Iris pigment epithelial cell (primary cell): ENCODE measurements around the gene GPRIN3.
A peak's percentile ranks its signal among the peaks of the same experiment; 100 is the strongest.
"Not testable (repeated sequence)": the region's sequence is repeated elsewhere in the genome, so short reads cannot be mapped to it uniquely, and the experiment has no call there.

Experiments
- DNase-seq: peaks from one replicate; pipeline ENCODE4 v3.0.0-alpha.2; 2011; ENCODE audit warnings: low read depth

Gene GPRIN3

DNA sequence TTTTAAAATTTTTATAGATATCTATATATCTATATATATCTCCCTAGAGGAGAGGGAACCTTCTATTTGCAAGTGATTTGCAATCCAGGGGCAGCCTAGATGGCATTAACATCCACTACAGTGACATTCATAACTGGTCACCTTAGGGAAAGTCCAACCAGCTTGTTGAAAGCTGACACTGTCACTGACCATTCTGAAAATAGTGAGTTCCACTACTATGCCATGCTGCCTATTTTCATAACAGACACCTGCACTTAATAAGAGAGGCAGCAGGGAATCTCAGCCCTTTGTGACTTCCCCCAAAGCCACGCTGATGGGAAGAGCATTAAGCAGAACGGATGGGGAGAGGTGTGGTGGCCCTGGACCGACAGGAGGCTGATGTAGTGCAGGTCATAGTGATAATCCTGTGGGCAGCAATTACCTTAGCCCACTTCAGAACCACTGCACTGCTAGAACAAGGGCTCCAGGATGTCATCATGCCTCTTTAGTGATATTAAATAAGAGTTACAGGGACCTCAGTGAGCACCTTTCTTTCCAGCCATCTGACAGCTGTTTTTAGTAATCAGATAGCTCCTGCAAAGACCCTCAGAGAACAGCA is 51.3 kb downstream of the GPRIN3 start:
- no peak for DNase-seq

DNA sequence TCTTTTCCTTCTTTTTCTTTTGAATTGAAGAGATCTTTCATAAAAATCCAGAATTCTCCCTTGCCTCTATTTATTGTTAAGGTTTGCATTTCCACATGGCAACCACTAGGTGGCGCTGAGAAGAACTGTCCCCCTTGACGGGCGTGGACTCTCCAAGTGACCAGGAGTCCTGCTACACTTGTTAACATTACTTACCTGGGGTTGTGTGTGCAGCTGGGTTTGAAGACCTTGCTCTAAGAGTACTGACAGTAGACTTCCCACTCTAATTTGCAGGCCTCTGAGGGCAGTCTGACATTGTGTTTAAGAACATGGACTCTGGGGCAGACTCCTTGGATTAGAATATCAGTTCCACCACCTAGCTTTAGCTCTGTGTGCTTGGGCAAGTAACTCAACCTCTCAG is 52.8 kb downstream of the GPRIN3 start:
- peak; percentile 18 for DNase-seq

DNA sequence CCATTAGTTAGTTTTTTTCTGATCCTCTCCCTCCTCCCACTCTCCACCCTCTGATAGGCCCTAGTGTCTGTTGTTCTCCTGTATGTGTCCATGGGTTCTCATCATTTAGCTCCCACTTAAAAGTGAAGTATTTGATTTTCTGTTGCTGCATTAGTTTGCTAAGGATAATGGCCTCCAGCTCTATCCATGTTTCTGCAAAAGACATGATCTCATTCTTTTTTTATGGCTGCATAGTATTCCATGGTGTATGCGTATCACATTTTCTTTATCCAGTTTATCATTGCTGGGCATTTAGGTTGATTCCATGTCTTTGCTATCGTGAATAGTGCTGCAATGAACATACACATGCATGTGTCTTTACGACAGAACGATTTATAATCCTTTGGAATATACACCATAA is 53.3 kb downstream of the GPRIN3 start:
- not testable (repeated sequence) for DNase-seq

DNA sequence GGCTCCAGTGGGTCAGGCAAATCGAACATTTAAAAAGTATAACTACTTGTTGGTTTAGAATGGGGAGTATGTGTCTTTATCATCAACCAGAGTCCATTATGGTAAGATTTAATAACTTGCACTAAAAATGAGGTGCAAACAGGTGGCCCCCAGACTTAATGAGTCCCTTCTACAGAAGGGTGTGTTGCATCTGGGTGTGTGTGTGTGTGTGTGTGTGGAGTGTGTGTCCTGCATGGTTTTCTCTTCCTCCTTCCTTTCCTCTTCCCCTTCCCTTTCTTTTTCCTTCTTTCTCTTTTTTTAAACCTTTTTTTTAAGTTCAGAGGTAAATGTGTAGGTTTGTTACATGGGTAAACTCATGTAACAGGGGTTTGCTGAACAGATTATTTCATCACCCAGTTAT is 53.7 kb downstream of the GPRIN3 start:
- no peak for DNase-seq

DNA sequence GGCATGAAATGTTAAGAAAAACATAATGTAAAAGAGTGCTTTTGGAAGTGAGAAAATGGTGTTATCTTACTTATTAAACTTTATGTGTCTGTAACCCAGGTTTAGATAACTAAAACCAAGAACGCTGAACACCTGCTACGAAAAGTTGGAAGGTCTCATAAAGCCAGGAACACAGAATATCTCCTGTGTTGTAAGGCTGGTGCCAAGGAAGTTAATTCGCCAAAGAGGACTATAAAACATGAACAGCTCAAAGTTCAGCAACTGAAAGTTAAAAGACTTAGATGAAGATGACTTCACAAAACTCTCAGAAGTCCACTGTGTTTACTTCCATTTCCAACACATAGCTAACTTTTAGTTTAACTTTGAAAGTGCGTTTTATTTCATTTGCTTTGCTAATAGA is 54.3 kb downstream of the GPRIN3 start:
- DNase-seq: no peak

DNA sequence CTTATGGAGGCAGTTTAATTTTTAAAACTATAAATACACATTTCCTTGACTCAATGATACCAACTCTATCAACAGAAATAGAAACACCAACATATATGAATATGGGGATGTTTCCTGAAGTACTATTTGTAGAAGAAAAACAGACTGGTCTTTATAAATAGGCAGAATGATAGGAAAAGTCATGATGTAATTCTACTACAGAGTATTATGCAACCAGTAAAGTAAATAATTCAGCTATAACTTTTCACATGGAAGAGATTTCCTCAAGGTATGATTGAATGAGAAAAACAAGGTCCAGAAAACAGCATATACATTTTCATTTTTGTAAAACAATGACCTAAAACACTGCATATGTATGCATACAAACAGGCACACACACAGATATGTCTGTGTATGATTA is 56.2 kb downstream of the GPRIN3 start:
- no peak for DNase-seq

DNA sequence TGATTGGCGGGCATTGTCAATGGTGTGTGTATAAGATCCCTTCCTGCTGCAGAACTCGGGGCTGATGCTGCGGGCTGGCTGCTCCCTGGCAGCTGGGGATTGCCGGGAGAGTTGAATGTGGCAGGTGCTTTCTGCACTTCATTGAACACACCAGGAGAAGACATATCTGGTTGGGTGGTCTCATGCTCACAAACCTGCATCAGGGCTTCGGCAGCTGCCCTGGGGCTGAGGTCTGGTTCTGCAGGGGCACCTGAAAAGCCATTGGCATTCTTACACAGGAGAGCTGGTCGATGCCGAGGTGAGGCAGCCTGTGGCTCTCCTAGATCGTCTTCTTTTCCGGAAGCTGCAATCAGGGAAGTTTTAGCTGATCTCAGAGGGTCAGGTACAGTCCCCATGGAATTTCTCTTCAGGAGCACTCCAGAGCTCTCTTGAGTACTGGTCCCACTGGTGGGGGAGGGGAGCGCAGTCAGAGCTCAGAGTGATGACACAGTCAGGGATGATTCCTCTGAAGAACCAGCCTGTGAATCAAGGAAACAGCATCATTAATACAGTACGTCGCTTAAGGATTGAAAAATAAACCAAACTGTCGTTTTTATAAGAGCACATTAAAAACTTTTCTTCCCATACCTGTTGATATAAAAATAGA is 57.8 kb downstream of the GPRIN3 start:
- DNase-seq: no peak

DNA sequence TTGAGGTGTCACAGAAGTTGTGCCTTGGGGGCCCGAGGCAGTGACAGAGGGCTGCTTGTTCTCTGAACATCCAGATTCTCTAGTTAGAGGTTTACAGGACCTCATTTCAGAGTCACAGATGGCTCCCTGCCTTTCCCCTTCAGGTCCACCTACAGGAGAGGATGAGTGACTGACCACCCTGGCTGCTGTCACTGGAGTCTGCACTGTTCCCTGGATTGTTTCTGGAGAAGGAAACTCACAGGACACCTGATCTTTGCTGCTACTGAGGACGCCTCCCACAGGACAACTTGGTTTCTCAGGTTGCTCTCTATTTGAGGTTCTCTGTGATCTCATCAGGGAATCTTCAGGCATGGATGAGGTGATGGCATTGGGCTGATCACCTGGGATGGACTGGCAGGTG is 58.3 kb downstream of the GPRIN3 start:
- DNase-seq: no peak

DNA sequence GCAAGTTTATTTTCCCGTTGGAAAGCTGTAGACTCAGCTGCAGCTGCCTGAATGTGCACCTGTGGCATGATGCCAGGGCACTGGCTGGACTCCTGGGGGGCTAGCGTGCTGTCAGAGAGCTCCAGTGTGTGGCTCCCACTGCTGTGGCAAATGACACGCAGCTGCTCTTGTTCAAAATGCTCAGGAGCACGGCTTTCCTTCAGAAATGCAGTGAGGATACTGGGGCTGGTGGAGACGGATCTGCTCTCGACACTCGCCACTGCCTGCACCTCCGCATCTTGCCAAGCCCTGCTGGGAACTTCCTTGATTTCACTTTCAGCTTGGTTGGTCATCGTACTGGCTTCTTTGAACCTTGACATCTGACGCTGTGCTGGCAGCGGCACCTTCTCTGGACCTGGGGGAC is 58.7 kb downstream of the GPRIN3 start:
- no peak for DNase-seq

DNA sequence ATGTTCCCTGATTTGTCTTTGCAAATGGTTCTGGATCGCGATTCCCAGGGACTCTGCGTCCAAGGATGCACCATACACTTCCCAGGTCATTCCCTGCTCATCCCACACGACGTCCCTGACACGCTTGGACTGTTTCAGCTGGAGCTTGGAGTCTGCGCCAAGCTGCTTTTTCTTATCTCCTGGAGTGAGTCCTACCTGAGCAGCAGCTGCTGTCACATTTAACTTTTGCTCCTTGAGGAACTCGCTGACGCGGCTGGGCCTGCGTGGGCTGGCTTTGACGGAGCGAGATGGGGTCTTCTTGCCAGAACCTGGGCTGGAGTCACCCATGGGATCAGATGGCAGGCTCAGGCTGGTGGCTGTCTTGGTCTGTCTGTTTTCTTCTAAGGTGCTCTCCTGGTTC is 59.6 kb downstream of the GPRIN3 start:
- DNase-seq: no peak

DNA sequence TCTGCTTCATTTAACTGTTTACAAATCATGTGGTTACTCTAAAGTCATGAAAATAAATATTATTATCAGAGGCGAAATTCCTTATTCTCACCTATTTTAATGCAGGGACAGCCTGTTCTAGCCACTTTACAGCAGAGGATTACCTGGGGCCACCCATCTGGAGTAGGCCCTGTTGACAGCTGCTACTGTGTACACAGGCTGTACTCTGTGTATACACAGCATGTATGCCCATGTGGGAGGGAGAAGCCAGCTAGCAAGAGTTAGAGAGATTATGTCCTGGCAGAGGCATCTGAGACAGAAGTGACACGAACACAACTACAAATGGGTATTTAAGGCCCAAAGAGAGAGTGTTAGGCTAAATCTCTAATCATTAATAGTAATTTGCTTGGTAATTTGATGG is 62.1 kb downstream of the GPRIN3 start:
- DNase-seq: no peak

DNA sequence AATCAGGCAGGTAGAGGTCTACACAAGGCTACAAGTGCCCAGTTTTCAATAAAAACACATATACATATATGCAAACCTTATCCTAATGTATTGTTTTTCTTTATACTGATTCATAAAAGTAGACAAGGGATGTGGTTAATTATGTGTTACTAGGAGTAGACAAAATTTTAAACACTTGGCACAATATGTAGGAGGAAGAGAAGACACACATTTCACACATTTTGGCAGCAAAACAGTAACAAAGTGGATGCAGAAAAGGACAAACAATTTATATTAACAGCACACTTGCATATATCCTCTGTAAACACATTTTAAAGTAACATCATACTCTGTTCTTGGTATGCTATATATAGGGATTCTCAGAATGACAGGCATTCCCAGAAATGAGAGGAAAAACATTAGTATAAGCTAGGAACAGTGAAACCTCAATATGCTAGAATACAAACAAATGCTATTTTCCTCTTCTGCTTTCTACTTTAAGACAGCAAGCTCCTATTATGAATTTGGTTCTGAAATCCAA is 63.8 kb downstream of the GPRIN3 start:
- DNase-seq: no peak

DNA sequence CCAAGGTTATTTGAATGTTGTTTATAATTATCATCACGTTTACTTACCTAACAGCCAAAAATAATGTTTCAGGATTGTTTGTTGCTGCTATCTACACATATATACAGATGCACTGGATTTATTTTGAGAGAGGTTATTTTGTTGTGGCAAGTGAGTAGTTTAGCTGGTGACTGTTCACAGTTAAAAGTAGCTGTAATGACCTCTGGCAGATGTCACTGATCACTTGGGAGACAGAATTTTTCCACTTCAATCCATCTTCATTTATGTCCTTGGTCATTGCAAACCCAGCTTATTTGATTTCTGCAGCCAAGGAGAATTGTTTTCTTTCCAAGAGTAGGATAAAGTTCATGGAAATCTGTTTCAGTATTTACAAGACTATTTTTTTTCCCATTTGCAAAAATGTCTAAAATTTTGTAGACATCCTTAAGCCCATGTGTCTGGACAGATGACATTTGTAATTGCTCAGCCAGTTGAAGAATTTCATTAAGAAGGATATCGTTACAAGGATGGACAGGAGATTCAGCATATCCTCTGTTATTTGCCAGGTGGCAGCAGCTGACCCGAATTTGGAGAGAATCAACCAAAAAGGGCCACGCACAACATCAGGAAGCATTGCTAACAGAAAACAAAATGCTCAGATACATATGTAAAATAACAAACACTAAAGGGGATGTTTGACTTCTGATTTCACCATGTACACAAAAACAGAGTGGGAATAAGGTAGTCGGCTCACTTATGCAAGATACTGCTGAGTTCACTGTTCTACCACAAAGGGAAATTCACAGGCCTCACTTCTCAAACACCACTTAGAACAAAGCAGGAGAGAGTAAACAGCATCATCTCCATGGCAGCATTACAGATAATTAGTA is 64.5 kb downstream of the GPRIN3 start:
- no peak for DNase-seq

DNA sequence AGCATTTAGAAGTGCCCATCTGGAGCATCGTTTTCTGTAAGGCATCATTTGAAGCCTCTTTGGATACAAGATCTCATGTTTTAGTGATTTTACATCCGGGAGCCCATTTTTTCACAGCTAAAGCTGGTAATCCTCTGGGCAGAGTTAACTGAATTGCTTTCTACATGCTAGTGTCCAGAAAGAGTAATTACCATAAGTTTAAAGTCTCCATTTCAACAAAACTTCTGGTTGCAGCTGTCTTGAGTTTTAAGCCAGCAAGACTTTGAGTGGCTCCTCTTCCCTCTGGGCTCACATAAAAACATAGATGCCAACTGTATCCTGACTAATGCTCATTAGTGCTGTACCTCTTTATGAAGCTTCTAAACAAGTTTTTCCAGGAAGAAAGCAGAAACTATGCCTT is 65.4 kb downstream of the GPRIN3 start:
- DNase-seq: no peak

DNA sequence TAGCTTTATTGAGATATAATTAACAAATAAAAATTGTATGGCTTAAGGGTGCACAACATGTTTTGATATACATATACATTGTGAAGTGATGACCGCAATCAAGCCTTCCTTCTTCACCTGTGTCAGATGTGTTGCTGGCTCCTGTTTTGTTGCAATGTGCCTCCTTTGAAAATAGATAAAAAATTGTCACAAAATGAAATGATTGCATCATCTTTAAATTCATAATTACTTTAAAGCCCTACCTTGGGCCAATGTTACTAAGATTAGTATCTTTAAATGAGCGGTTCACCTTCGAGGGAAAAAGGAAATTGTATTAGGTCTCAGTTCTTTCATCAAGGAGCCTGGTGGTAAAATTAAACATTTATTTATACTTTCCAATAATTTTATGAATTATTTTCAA is 77.3 kb downstream of the GPRIN3 start:
- no peak for DNase-seq

DNA sequence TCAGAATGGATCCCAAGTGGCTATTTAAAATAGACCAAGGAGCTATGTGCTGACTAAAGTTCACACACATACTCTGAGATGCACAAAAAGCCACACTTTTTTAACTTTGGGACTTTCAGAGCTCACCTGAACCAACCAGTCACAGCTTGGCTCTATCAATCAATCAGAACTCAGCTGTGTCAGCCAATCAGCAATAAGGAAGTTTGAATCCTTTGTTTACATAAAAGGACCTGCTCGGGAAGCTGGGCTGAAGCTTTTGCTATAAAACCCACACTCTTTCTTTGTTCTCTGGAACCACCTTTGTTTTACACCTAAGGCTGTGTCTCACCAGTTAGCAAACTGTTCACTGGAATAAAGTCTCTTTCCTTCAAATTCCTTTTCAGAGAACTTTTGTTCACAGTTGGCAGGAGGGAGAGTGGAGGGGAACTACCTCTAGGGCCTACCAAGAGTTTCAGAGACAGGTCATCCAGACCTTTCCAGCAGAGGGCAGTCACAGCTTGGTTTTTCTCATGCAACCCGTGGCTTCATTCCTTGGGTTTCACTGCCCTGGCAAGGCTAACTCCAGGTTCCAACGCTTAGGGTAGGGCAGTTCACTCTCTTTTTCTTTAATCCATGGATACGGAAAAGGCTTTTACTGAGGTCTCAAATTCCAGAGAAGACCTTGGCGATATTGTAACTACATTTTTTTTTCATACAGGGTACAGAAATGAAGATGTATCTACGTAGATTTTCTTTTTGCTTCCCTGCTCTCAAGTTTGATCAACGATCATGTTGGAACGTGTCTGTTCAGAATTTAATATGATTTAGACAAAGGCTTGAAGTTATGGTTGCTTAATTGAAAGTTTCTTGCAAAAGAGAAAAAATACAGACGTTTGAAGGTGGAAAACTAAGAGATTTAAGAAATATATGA is 80.7 kb downstream of the GPRIN3 start:
- peak; percentile 74 for DNase-seq

DNA sequence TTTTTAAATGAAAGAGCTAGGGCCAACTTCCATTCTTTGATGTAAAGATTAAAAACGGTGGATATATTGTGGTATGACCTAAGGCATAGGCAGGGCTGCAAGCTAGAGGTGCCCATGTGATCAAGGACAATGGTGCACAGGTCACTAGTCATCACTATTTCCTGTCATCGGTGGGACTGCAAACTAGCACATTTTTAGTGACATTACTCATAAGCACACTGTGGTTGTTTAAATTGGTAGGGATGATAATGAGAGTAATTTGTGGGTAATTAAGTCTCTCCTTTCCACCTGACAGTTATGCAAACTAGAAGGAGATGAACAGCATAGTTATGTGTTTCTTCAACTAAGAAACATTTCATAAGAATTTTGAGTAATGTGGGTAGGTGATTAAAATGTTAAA is 85.4 kb downstream of the GPRIN3 start:
- no peak for DNase-seq

DNA sequence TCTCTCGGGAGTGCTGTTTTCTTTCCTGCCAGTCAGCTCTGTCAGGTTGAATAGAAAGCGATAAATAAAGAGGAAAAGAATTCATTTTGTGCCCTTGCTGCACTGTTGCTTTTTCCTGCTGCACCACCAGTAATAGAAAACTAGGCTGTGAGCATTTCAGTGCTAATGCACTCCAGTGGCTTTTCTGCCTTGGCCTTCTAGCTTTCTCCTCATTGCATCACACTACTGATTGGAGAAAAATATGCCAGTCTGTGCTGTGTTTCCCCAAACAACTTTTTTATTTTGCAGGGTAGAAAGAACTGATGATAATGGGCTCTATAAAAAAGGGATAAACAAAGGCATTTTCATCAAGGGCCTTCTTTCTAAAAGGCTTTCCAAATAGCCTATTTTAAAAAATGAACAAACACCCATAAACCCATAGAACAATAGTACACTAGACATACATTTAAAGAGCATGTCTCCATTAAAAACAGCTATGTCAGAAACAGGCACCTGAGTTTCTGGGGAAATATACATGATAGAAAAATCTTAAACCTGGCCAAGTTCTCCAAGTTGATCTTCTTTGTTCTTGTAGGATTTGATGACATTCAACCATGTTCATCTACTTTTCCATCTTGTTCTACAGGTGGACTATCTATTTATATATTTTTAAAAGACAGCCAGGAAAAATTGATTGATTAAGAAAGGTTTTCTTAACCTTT is 86.3 kb downstream of the GPRIN3 start:
- no peak for DNase-seq

DNA sequence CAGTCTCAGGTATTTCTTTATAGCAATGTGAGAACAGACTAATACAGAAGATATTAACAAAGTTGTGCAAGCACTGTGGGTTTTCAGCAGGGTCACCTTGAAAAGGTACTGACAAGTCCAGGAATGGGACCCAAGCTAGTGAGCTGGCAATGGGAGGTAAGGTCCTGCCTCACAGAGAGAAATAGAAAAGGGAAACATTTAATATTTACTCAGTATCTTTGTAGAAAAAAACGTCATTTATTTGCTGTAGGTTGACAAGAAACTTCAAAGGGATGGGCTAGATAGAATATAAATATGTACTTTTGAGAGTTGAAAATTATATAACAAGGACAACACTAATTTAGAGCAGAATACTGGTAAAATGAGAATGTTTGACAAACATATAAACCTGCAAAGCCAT is 89.0 kb downstream of the GPRIN3 start:
- DNase-seq: no peak

DNA sequence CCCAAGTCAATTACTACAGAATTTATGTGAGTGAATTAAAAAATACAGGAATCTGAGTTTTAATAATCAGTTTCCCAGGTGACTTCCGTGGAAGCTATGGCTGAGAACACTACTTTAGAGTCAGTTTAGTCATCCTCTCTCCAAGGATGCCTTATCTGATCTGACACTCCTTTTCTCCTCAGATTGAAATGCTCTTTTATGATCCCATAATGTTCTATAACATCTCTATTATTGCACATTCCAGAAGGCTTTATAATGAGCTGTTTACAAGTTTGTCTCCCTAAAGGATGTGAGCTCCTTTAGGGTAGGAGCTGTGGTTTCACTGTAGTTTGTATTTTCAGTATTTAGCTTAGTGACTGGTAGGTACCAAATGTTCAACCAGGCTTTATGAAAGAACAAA is 90.0 kb downstream of the GPRIN3 start:
- no peak for DNase-seq

DNA sequence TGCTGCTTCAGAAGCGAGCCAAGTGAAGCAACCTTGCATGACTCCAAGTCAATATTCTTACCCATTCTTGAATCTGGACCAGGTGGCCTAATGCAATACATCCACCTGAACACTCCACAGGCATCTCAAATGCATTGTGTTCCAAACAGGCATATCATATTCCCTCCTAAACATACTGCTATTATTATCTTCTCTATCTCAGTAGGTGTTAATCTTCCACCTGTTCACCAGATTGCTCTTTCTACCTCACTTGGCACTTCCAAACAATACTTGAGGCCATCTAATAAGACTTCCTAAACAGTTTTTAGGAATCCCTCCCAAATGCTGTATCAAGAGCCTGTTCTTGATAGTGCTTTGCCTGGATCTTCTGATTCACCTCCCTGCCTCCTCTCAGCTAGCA is 90.7 kb downstream of the GPRIN3 start:
- no peak for DNase-seq
